ENCODE results near the gene C19orf38.
"Not testable (repeated sequence)": the region's sequence is repeated elsewhere in the genome, so short reads cannot be mapped to it uniquely, and the experiment has no call there.

The C19orf38 gene

GRCh38 chr19:10862561-10863106 lies 14.4 kb downstream of the C19orf38 start:
- no peaks in the 10 kb centered on the region for H3K36me3 ChIP-seq (ENCODE audit: control insufficient read depth in 5 of 5, insufficient read depth in 5 of 5, low read length in 5 of 5)
- no peaks in the 10 kb centered on the region for H3K27me3 ChIP-seq (ENCODE audit: control insufficient read depth in 5 of 5, insufficient read depth in 4 of 5, low read length in 5 of 5)
- peak overlapping the region in 1 of 5 donors; percentile 53 for H3K4me3 ChIP-seq (ENCODE audit: low read depth in 1 of 5, low read length in 5 of 5)
- no peaks in the 10 kb centered on the region for H3K9me3 ChIP-seq (ENCODE audit: control insufficient read depth in 5 of 5, low read length in 5 of 5)
- peaks cover 0 to 17% (median 10%) of the 10 kb centered on the region in 5 donors for H3K4me1 ChIP-seq (ENCODE audit: control insufficient read depth in 5 of 5, insufficient read depth in 5 of 5, low read length in 5 of 5)
- H3K27ac ChIP-seq (ENCODE audit: low read depth, low read length) = no peak overlapping the region
- H3K9ac ChIP-seq (ENCODE audit: low read length in 5 of 5) = no peak overlapping the region

DNA sequence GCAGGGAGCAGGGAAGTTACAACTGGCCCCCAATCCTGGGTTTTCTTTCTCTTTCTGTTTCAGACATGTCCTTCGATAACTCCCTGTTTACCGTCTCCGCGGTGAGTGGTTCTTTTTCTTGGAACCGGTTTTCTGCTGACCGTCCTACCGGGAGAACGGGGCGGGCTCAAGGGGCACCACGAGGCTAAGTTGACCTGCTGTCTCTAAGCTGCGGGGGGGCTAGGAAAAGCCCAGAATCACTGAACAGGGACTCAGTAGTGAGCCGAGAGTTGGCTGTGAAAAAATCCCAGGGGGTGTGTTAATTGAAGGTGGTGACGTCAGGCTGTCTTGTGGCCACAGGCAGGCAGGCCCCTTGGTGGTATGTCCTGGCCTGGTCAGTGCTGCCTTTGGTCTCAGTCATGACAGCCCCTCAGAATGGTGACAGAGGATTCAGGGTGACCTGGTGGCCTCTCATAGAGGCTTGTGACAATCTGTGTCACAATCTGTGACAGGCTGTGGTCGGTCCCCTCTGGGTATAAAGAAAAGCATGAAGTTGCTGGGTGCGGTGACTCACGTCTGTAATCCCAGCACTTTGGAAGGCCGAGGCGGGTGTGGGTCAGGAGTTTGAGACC lies 15.0 kb downstream of the C19orf38 start:
- H3K9me3 ChIP-seq (ENCODE audit: control insufficient read depth in 5 of 5, low read length in 5 of 5) = no peaks in the 10 kb centered on the region
- H3K4me1 ChIP-seq (ENCODE audit: control insufficient read depth in 5 of 5, insufficient read depth in 5 of 5, low read length in 5 of 5) = peaks cover 0 to 17% (median 10%) of the 10 kb centered on the region in 5 donors
- no peak overlapping the region for H3K9ac ChIP-seq (ENCODE audit: low read length in 5 of 5)
- H3K36me3 ChIP-seq (ENCODE audit: control insufficient read depth in 5 of 5, insufficient read depth in 5 of 5, low read length in 5 of 5) = no peaks in the 10 kb centered on the region
- H3K27ac ChIP-seq (ENCODE audit: low read depth, low read length) = no peak overlapping the region
- H3K27me3 ChIP-seq (ENCODE audit: control insufficient read depth in 5 of 5, insufficient read depth in 4 of 5, low read length in 5 of 5) = no peaks in the 10 kb centered on the region
- peak overlapping the region in 1 of 5 donors; percentile 53 for H3K4me3 ChIP-seq (ENCODE audit: low read depth in 1 of 5, low read length in 5 of 5)

DNA sequence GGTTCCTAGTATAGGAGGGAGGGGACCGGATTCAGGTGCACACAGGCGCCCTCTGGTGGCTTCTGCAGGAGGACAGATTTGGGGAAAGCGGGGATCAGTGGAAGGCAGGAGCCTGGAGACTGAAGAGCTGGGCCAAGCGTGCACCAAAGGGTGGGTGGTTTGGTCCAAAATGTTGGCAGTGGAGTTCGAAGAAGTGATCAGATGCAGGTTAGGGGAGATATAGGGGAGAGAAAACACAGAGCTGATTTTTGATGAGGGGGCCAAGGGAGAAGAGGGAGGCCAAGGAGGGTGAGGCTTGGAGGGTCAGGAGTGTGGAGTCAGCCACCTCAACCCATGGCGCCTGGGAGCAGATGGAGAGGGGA lies 16.3 kb downstream of the C19orf38 start:
- peak overlapping the region in 4 of 5 donors; percentile 23 to 34 (median 30) for H3K4me3 ChIP-seq (ENCODE audit: low read depth in 1 of 5, low read length in 5 of 5)
- H3K27me3 ChIP-seq (ENCODE audit: control insufficient read depth in 5 of 5, insufficient read depth in 4 of 5, low read length in 5 of 5) = no peaks in the 10 kb centered on the region
- H3K27ac ChIP-seq (ENCODE audit: low read depth, low read length) = no peak overlapping the region
- peak overlapping the region in 1 of 5 donors; percentile 56 for H3K9ac ChIP-seq (ENCODE audit: low read length in 5 of 5)
- no peaks in the 10 kb centered on the region for H3K36me3 ChIP-seq (ENCODE audit: control insufficient read depth in 5 of 5, insufficient read depth in 5 of 5, low read length in 5 of 5)
- H3K4me1 ChIP-seq (ENCODE audit: control insufficient read depth in 5 of 5, insufficient read depth in 5 of 5, low read length in 5 of 5) = peaks cover 0 to 17% (median 10%) of the 10 kb centered on the region in 5 donors
- H3K9me3 ChIP-seq (ENCODE audit: control insufficient read depth in 5 of 5, low read length in 5 of 5) = no peaks in the 10 kb centered on the region

- peaks cover 0 to 21% (median 14%) of the 10 kb centered on the region in 5 donors for H3K4me1 ChIP-seq (ENCODE audit: control insufficient read depth in 5 of 5, insufficient read depth in 5 of 5, low read length in 5 of 5)
- no peak overlapping the region for H3K27ac ChIP-seq (ENCODE audit: low read depth, low read length)
- H3K9me3 ChIP-seq (ENCODE audit: control insufficient read depth in 5 of 5, low read length in 5 of 5) = no peaks in the 10 kb centered on the region
- H3K27me3 ChIP-seq (ENCODE audit: control insufficient read depth in 5 of 5, insufficient read depth in 4 of 5, low read length in 5 of 5) = no peaks in the 10 kb centered on the region
- no peaks in the 10 kb centered on the region for H3K36me3 ChIP-seq (ENCODE audit: control insufficient read depth in 5 of 5, insufficient read depth in 5 of 5, low read length in 5 of 5)
- H3K4me3 ChIP-seq (ENCODE audit: low read depth in 1 of 5, low read length in 5 of 5) = no peak overlapping the region
- no peak overlapping the region for H3K9ac ChIP-seq (ENCODE audit: low read length in 5 of 5)
Measured at GRCh38 chr19:10866495-10866894, 18.3 kb downstream of the C19orf38 start.

- no peak overlapping the region for H3K9ac ChIP-seq (ENCODE audit: low read length in 5 of 5)
- H3K4me3 ChIP-seq (ENCODE audit: low read depth in 1 of 5, low read length in 5 of 5) = no peak overlapping the region
- no peaks in the 10 kb centered on the region for H3K36me3 ChIP-seq (ENCODE audit: control insufficient read depth in 5 of 5, insufficient read depth in 5 of 5, low read length in 5 of 5)
- H3K27me3 ChIP-seq (ENCODE audit: control insufficient read depth in 5 of 5, insufficient read depth in 4 of 5, low read length in 5 of 5) = no peaks in the 10 kb centered on the region
- H3K27ac ChIP-seq (ENCODE audit: low read depth, low read length) = no peak overlapping the region
- no peaks in the 10 kb centered on the region for H3K9me3 ChIP-seq (ENCODE audit: control insufficient read depth in 5 of 5, low read length in 5 of 5)
- H3K4me1 ChIP-seq (ENCODE audit: control insufficient read depth in 5 of 5, insufficient read depth in 5 of 5, low read length in 5 of 5) = peaks cover 2 to 22% (median 19%) of the 10 kb centered on the region in 5 donors
Measured at GRCh38 chr19:10868872-10869547, 20.8 kb downstream of the C19orf38 start.

- not testable (repeated sequence) for H3K9me3 ChIP-seq (ENCODE audit: control insufficient read depth in 5 of 5, low read length in 5 of 5); H3K4me3 ChIP-seq (ENCODE audit: low read depth in 1 of 5, low read length in 5 of 5); H3K27me3 ChIP-seq (ENCODE audit: control insufficient read depth in 5 of 5, insufficient read depth in 4 of 5, low read length in 5 of 5); H3K36me3 ChIP-seq (ENCODE audit: control insufficient read depth in 5 of 5, insufficient read depth in 5 of 5, low read length in 5 of 5); H3K27ac ChIP-seq (ENCODE audit: low read depth, low read length); H3K9ac ChIP-seq (ENCODE audit: low read length in 5 of 5)
- H3K4me1 ChIP-seq (ENCODE audit: control insufficient read depth in 5 of 5, insufficient read depth in 5 of 5, low read length in 5 of 5) = peaks cover 2 to 23% (median 16%) of the 10 kb centered on the region in 5 donors
Measured at GRCh38 chr19:10869872-10870311, 21.7 kb downstream of the C19orf38 start.

- H3K27ac ChIP-seq (ENCODE audit: low read depth, low read length) = peak overlapping the region; percentile 18
- no peaks in the 10 kb centered on the region for H3K36me3 ChIP-seq (ENCODE audit: control insufficient read depth in 5 of 5, insufficient read depth in 5 of 5, low read length in 5 of 5)
- peak overlapping the region in 2 of 5 donors; percentile 55 to 68 for H3K9ac ChIP-seq (ENCODE audit: low read length in 5 of 5)
- peak overlapping the region; percentile 60 to 72 (median 69) for H3K4me3 ChIP-seq (ENCODE audit: low read depth in 1 of 5, low read length in 5 of 5)
- no peaks in the 10 kb centered on the region for H3K9me3 ChIP-seq (ENCODE audit: control insufficient read depth in 5 of 5, low read length in 5 of 5)
- H3K4me1 ChIP-seq (ENCODE audit: control insufficient read depth in 5 of 5, insufficient read depth in 5 of 5, low read length in 5 of 5) = peaks cover 2 to 26% (median 18%) of the 10 kb centered on the region in 5 donors
- no peaks in the 10 kb centered on the region for H3K27me3 ChIP-seq (ENCODE audit: control insufficient read depth in 5 of 5, insufficient read depth in 4 of 5, low read length in 5 of 5)
Measured at GRCh38 chr19:10870501-10870954, 22.3 kb downstream of the C19orf38 start.

DNA sequence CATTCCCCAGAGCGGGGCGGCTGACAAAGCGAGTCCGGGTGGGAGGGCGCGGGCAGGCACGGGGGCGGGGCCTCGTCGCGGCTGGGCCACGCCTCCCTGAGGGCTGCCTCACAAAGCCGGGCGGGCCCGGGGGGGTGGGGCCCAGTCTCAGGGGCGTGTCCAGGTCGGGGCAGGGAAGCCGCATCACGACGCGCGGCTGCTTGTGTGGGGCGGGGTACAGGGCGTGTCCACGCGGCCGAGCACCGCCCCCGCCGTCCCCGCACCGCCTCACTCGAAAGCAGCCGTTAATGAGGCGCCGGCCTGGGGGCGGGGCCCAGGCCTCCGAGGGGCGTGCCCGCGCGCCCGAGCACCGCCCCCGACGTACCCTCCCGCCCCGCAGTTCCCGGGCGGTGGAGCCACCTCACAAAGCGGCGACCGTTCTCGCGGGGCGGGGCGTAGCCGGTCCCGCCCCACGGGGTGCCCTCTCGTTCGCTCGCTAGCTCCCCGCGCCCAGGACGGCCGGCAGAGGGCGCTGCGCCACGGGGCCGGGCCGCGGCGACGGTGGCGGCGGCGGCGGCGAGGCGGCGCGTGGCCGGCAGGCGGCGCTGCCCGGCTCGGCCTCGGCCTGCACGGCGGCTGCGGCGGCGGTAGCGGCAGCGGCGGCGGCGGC lies 22.9 kb downstream of the C19orf38 start, which contains the start of gene CARM1:
Gene CARM1, plus strand, starts transcription at position 599 of the 649 bp plus-strand sequence. CDS start 150 bp downstream, outside the sequence.
- H3K4me3 ChIP-seq (ENCODE audit: low read depth in 1 of 5, low read length in 5 of 5) = peak within 1 kb of the TSS; percentile 69 to 78 (median 77)
- peaks cover 2 to 26% (median 18%) of the 10 kb centered on the region in 5 donors for H3K4me1 ChIP-seq (ENCODE audit: control insufficient read depth in 5 of 5, insufficient read depth in 5 of 5, low read length in 5 of 5)
- no peaks in the 10 kb centered on the region for H3K9me3 ChIP-seq (ENCODE audit: control insufficient read depth in 5 of 5, low read length in 5 of 5)
- H3K9ac ChIP-seq (ENCODE audit: low read length in 5 of 5) = peak within 1 kb of the TSS; percentile 56 to 82 (median 72)
- H3K27ac ChIP-seq (ENCODE audit: low read depth, low read length) = peak within 1 kb of the TSS; percentile 60
- no peaks in the 10 kb centered on the region for H3K36me3 ChIP-seq (ENCODE audit: control insufficient read depth in 5 of 5, insufficient read depth in 5 of 5, low read length in 5 of 5)
- no peaks in the 10 kb centered on the region for H3K27me3 ChIP-seq (ENCODE audit: control insufficient read depth in 5 of 5, insufficient read depth in 4 of 5, low read length in 5 of 5)

DNA sequence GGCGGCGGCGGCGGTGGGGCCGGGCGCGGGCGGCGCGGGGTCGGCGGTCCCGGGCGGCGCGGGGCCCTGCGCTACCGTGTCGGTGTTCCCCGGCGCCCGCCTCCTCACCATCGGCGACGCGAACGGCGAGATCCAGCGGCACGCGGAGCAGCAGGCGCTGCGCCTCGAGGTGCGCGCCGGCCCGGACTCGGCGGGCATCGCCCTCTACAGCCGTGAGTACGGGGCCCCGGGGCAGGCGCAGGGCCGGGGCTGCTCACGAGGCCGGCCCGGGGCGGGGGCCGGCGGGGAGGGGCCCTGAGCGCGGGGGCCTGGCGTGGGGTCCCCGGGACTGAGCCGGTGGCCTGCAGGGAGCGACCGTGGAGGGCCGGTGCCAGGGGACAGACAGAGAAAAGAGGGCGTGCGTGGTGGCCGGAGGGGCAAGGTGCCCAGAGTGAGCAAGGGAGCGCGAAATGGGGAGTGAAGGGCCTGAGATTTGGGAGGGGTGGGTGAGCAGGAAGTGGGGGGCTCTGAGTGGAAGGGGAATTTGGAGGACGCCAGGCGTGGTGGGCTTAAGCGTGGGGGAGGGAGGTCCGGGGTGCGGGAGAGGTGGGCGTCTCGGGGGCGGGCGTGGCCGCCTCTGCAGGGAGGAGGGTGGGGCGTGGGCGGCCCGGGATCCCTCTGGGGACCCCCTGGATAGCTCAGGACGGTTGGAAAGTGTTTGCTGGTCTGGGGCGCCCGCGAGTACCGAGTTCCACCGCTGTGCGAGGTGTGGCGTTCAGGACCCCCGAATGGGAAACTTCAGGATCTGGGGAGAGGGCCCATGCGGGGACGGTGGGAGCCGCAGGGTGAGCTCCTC lies 23.7 kb downstream of the C19orf38 start:
- peak overlapping the region; percentile 60 for H3K27ac ChIP-seq (ENCODE audit: low read depth, low read length)
- peaks cover 2 to 34% (median 22%) of the 10 kb centered on the region in 5 donors for H3K4me1 ChIP-seq (ENCODE audit: control insufficient read depth in 5 of 5, insufficient read depth in 5 of 5, low read length in 5 of 5)
- H3K9me3 ChIP-seq (ENCODE audit: control insufficient read depth in 5 of 5, low read length in 5 of 5) = no peaks in the 10 kb centered on the region
- H3K27me3 ChIP-seq (ENCODE audit: control insufficient read depth in 5 of 5, insufficient read depth in 4 of 5, low read length in 5 of 5) = no peaks in the 10 kb centered on the region
- peak overlapping the region; percentile 64 to 78 (median 77) for H3K4me3 ChIP-seq (ENCODE audit: low read depth in 1 of 5, low read length in 5 of 5)
- H3K9ac ChIP-seq (ENCODE audit: low read length in 5 of 5) = peak overlapping the region; percentile 56 to 82 (median 72)
- H3K36me3 ChIP-seq (ENCODE audit: control insufficient read depth in 5 of 5, insufficient read depth in 5 of 5, low read length in 5 of 5) = no peaks in the 10 kb centered on the region
